Type B pancreatic cell (in vitro differentiated cells): ENCODE data around the gene RNF169. TPM values are rescaled to one million over a fixed set of nuclear protein-coding genes. Genes with fewer than 3 reads are reported as not detected.

ENCODE experiments used
- DNase-seq: peaks from one replicate; pipeline ENCODE4 v3.0.0; 2021; ENCODE audit warnings: mixed read lengths; ENCODE audit not compliant: unreplicated experiment; ENCODE audit errors: extremely low spot score
- H3K27ac Mint-ChIP-seq: 2 replicates; pipeline ENCODE4 v1.8.0; 2021; ENCODE audit warnings: mild to moderate bottlenecking, mixed read lengths
- H3K27me3 Mint-ChIP-seq: 2 replicates; pipeline ENCODE4 v1.8.0; 2021; ENCODE audit warnings: mixed read lengths
- H3K36me3 Mint-ChIP-seq: 2 replicates; pipeline ENCODE4 v1.8.0; 2021; ENCODE audit warnings: mixed read lengths
- H3K4me1 Mint-ChIP-seq: one replicate; pipeline ENCODE4 v1.8.0; 2021; ENCODE audit warnings: mixed read lengths; ENCODE audit not compliant: unreplicated experiment
- H3K4me3 Mint-ChIP-seq: 2 replicates; pipeline ENCODE4 v1.8.0; 2021; ENCODE audit warnings: mild to moderate bottlenecking, mixed read lengths
- H3K9me3 Mint-ChIP-seq: 2 replicates; pipeline ENCODE4 v1.8.0; 2021; ENCODE audit warnings: mixed read lengths
- CTCF ChIP-seq: fragments of 200-600 bp; sonication (generic); conservative IDR thresholded peaks from 2 replicates; pipeline ENCODE4 v1.5.0; 2021; ENCODE audit warnings: antibody characterized with exemption, mild to moderate bottlenecking
- total RNA-seq: library from RNA; stranded (reverse); gene quantifications from 2 replicates; pipeline ENCODE4 v1.2.1, GENCODE V29; 2021; ENCODE audit warnings: low replicate concordance

RNF169 gene
- total RNA-seq, 1 donor from 2014 or later, result 18.8 TPM

- no peak for DNase-seq
- TF ChIP-seq CTCF, result no peak
- Mint-ChIP-seq H3K27me3 (no peaks in the 10 kb centered on the region), H3K4me1 (no peaks in the 10 kb centered on the region), H3K4me3 (no peak overlapping the region), H3K36me3 (peaks cover 38% of the 10 kb centered on the region), H3K27ac (no peak overlapping the region), H3K9me3 (no peaks in the 10 kb centered on the region)
Measured at GRCh38 chr11:74847895-74848294, 99.2 kb downstream of the RNF169 start.

- Mint-ChIP-seq H3K36me3 (peaks cover 39% of the 10 kb centered on the region), H3K9me3 (no peaks in the 10 kb centered on the region), H3K4me3 (no peak overlapping the region), H3K27ac (no peak overlapping the region), H3K4me1 (no peaks in the 10 kb centered on the region), H3K27me3 (no peaks in the 10 kb centered on the region)
- TF ChIP-seq CTCF, result no peak
- no peak for DNase-seq
Measured at GRCh38 chr11:74849525-74850391, 101.1 kb downstream of the RNF169 start.

- no peak for DNase-seq
- no peak for TF ChIP-seq CTCF
- H3K9me3 Mint-ChIP-seq, result no peaks in the 10 kb centered on the region
- H3K27ac Mint-ChIP-seq, result no peak overlapping the region
- H3K27me3 Mint-ChIP-seq, result no peaks in the 10 kb centered on the region
- H3K4me1 Mint-ChIP-seq, result no peaks in the 10 kb centered on the region
- no peak overlapping the region for H3K4me3 Mint-ChIP-seq
- H3K36me3 Mint-ChIP-seq, result peaks cover 38% of the 10 kb centered on the region
Measured at GRCh38 chr11:74853223-74853622, 104.6 kb downstream of the RNF169 start.

- Mint-ChIP-seq H3K36me3 (peaks cover 52% of the 10 kb centered on the region), H3K27ac (no peak overlapping the region), H3K9me3 (peaks cover 4% of the 10 kb centered on the region), H3K4me1 (no peaks in the 10 kb centered on the region), H3K4me3 (no peak overlapping the region), H3K27me3 (no peaks in the 10 kb centered on the region)
- DNase-seq, result no peak
- no peak for TF ChIP-seq CTCF
Measured at GRCh38 chr11:74860743-74861142, 112.1 kb downstream of the RNF169 start.

GRCh38 chr11:74863410-74863809 lies 114.8 kb downstream of the RNF169 start:
- no peaks in the 10 kb centered on the region for H3K4me1 Mint-ChIP-seq
- DNase-seq, result no peak
- H3K27ac Mint-ChIP-seq, result no peak overlapping the region
- H3K4me3 Mint-ChIP-seq, result no peak overlapping the region
- peaks cover 7% of the 10 kb centered on the region for H3K9me3 Mint-ChIP-seq
- no peaks in the 10 kb centered on the region for H3K27me3 Mint-ChIP-seq
- peaks cover 67% of the 10 kb centered on the region for H3K36me3 Mint-ChIP-seq
- no peak for TF ChIP-seq CTCF
